ENCODE data around the gene GINS2.

GINS2 gene

DNA sequence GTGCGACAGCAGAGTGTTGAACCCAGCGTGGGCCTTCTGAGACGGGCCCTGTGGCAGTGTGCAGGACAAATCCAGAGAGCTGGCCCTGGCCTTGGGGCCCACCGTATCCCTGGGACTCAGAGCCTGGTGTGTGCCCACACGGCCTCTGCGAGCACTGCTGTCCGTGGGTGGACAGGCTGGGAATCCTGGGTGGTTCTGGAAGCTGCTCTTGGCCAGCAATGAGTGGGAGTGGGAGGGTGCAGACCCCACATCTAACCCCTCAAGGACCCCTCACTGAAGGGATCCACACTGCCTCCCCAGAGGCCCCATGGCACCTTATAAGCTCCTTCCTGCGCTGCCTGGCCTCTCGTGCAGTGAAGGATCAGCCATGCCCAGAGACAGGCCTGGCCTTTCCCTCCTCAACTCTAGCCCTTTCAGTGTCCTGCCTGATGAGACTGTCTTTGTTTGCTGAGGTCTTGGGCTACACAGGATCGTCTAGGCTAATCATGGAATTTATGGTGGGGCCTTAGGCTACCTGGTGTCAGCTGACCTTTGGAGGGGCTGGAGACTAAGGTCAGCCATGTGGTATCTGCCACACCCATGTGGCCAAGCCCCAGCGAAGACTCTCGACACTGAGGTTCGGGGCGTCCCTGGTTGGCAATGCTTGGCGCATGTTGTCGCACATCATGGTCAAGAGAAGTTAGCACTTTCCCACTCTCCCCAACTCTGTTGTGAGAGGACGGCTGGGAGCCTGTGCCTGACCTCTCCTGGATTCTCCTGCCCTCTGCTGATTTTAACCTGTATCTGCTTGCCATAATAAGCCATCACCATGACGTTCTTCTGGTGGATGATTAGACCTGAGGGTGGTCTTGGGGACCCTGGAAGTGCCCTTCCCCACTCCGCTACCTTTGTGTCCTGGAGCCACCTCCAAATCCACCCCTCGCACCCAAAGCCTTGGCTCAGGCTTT lies 16.4 kb upstream of the GINS2 start:
- H3K4me2 ChIP-seq: no peak overlapping the region
- H3K27ac ChIP-seq: no peak overlapping the region
- no peaks in the 10 kb centered on the region for H3K9me3 ChIP-seq (replicated peaks in 1 of 11)
- H3K36me3 ChIP-seq: peaks cover 0 to 23% (median 3%) of the 10 kb centered on the region in 11 experiments; a peak in 6 of 22 replicates
- peaks cover 0 to 5% (median 0%) of the 10 kb centered on the region in 10 experiments; a peak in 2 of 20 replicates for H3K4me1 ChIP-seq
- no peak overlapping the region for H3K4me3 ChIP-seq
- H3K9ac ChIP-seq: no peak overlapping the region
- no peaks in the 10 kb centered on the region for H3K27me3 ChIP-seq
- peaks cover 0 to 22% (median 0%) of the 10 kb centered on the region in 11 experiments; a peak in 2 of 22 replicates for H4K20me1 ChIP-seq
- no peak for TF ChIP-seq Cebpa-rat (IDR thresholded peaks at IDR 0.05)

DNA sequence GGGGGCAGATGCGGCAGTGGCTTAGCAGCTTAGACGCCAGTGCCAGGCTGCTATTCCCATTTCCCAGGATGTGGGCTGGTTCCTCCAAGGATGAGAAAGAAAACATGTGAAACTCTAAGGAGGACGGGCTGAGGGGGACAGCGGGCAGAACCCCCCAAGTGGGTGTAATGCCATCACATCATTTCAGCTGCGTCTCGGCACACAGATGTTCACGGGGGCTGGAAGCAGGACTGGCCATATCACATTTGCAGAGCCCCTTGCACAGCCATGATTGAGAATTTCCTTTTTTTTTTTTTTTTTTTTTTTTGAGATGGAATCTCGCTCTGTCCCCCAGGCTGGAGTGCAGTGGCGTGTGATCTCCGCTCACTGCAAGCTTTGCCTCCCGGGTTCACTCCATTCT lies 15.3 kb upstream of the GINS2 start:
- Histone ChIP-seq H3K9me3 (replicated peaks in 1 of 11) (no peaks in the 10 kb centered on the region), H3K27me3 (no peaks in the 10 kb centered on the region), H3K4me3 (no peak overlapping the region), H3K4me1 (peaks cover 0 to 7% (median 0%) of the 10 kb centered on the region in 10 experiments; a peak in 5 of 20 replicates), H3K9ac (no peak overlapping the region), H3K36me3 (peaks cover 0 to 16% (median 0%) of the 10 kb centered on the region in 11 experiments; a peak in 2 of 22 replicates), H4K20me1 (peaks cover 0 to 15% (median 0%) of the 10 kb centered on the region in 11 experiments; a peak in 2 of 22 replicates), H3K4me2 (no peak overlapping the region), H3K27ac (no peak overlapping the region)
- TF ChIP-seq Cebpa-rat (IDR thresholded peaks at IDR 0.05): no peak

DNA sequence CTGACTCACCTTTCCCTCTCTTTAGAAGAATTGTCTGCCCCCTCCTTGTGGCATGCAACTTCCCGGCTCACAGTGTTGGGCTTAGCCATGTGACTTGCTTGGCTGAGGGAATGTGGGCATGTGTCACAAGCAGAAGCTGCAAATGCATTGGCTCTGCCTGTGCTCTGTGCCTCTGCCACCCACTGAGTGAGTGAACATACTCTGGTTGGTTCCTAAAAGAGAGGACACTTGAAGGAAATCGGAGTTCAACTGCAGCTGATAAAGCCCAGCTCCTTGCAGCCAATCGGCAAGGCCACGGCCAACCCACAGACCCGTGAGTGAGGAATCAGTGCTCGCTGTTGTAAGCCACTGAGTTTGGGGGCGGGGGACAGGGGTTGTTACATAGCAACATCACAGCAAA lies 10.9 kb upstream of the GINS2 start:
- Histone ChIP-seq H3K4me3 (no peak overlapping the region), H4K20me1 (peaks cover 0 to 4% (median 0%) of the 10 kb centered on the region in 11 experiments; a peak in 3 of 22 replicates), H3K27me3 (no peaks in the 10 kb centered on the region), H3K9ac (no peak overlapping the region), H3K36me3 (no peaks in the 10 kb centered on the region), H3K4me2 (peak overlapping the region in 2 of 11 experiments; percentile 6 to 13; a peak in 1 of 22 replicates), H3K9me3 (replicated peaks in 1 of 11) (no peaks in the 10 kb centered on the region), H3K27ac (no peak overlapping the region), H3K4me1 (peaks cover 0 to 25% (median 16%) of the 10 kb centered on the region in 10 experiments; a peak in 15 of 20 replicates)
- TF ChIP-seq Cebpa-rat (IDR thresholded peaks at IDR 0.05): no peak

DNA sequence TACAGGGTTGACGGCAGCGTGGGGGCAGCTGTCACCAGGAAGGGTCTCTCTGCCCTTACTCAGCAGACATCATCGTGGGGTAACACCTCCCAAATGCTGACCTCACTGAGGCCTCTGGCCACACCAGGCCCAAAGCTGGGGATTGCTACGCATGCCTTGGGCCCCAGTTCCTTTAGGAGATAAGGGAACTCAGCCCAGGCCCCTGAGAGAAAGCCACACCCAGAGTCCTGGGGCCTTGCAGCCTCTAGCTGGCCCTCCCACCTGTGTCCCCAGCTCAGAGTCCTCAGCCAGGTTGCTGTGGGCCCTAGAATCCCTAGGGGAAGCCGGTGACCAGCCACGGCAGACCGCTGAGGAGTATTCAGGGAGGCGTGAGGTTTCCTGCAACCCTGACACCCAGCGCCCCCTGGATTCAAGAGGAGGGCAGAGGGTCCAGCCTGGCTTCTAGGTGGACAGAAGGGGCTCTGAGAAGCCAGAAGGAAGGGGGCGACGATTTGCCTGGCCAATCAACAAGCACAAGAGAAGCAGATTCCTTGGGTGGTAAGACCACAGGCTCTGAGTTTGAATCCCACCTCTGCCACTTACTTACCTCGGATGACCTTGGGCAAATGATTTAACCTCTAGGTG lies 10.3 kb upstream of the GINS2 start:
- H3K36me3 ChIP-seq: no peaks in the 10 kb centered on the region
- no peak overlapping the region for H3K4me3 ChIP-seq
- H3K4me2 ChIP-seq: 0 out of 22 replicates have a peak overlapping the region, but pooled peaks of 2 of the 11 experiments have one; percentile 6 to 13
- H4K20me1 ChIP-seq: peaks cover 0 to 4% (median 0%) of the 10 kb centered on the region in 11 experiments; a peak in 2 of 22 replicates
- H3K27ac ChIP-seq: no peak overlapping the region
- no peak for TF ChIP-seq Cebpa-rat (IDR thresholded peaks at IDR 0.05)
- H3K27me3 ChIP-seq: no peaks in the 10 kb centered on the region
- peaks cover 0 to 25% (median 16%) of the 10 kb centered on the region in 10 experiments; a peak in 15 of 20 replicates for H3K4me1 ChIP-seq
- H3K9me3 ChIP-seq (replicated peaks in 1 of 11): no peaks in the 10 kb centered on the region
- H3K9ac ChIP-seq: no peak overlapping the region

DNA sequence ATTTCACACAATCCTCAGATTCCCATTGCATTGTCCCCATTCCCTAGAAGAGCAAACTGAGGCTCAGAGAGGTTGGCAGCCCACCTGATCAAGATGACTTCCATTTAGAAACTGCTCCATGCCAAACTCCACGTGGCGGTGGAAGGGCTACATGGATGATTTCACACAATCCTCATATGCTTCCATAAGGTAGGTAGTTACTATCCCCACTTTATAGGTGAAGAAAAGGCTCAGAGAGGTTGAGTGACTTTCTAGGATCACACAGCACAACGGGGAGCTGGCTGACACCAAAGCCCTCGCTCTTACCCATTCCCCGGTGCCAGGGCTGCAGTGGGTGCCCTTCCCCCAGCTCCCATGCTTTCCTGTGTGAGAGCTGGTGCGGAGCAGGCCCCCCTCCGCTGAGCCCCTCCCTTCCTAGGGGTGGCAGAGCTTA lies 9.7 kb upstream of the GINS2 start:
- H3K9me3 ChIP-seq (replicated peaks in 1 of 11): no peaks in the 10 kb centered on the region
- H3K4me1 ChIP-seq: peaks cover 0 to 25% (median 16%) of the 10 kb centered on the region in 10 experiments; a peak in 15 of 20 replicates
- H3K4me3 ChIP-seq: no peak overlapping the region
- H3K36me3 ChIP-seq: no peaks in the 10 kb centered on the region
- H3K27me3 ChIP-seq: no peaks in the 10 kb centered on the region
- H3K9ac ChIP-seq: no peak overlapping the region
- TF ChIP-seq Cebpa-rat (IDR thresholded peaks at IDR 0.05): no peak
- H4K20me1 ChIP-seq: peaks cover 0 to 4% (median 0%) of the 10 kb centered on the region in 11 experiments; a peak in 2 of 22 replicates
- no peak overlapping the region for H3K27ac ChIP-seq
- H3K4me2 ChIP-seq: no peak overlapping the region

DNA sequence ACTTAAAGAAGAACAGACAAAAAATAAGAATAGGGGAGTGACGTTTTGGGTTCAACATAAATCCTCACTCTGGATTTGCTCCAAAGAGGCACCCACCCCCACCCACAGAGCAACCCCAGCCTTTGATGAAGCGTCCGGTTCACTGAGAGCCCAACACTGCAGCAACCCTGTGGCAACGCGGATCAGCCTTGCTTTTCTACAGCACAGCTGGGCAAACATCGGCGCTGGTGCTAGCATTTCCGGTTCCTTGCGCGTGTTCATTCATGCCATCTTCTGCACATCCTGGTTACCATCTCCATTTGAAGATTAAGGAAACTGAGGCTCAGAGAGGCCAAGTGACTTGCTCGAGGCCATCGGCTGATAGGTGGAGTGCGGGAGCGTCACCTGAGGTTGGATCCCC lies 8.7 kb upstream of the GINS2 start:
- peak overlapping the region in 5 of 11 experiments; percentile 1 to 32 (median 11); a peak in 3 of 22 replicates for H3K4me2 ChIP-seq
- H3K27me3 ChIP-seq: no peaks in the 10 kb centered on the region
- H3K9ac ChIP-seq: no peak overlapping the region
- H3K27ac ChIP-seq: no peak overlapping the region
- H4K20me1 ChIP-seq: peaks cover 0 to 4% (median 0%) of the 10 kb centered on the region in 11 experiments; a peak in 2 of 22 replicates
- H3K9me3 ChIP-seq (replicated peaks in 1 of 11): no peaks in the 10 kb centered on the region
- TF ChIP-seq Cebpa-rat (IDR thresholded peaks at IDR 0.05): no peak
- no peak overlapping the region for H3K4me3 ChIP-seq
- peaks cover 0 to 25% (median 16%) of the 10 kb centered on the region in 10 experiments; a peak in 15 of 20 replicates for H3K4me1 ChIP-seq
- H3K36me3 ChIP-seq: no peaks in the 10 kb centered on the region

DNA sequence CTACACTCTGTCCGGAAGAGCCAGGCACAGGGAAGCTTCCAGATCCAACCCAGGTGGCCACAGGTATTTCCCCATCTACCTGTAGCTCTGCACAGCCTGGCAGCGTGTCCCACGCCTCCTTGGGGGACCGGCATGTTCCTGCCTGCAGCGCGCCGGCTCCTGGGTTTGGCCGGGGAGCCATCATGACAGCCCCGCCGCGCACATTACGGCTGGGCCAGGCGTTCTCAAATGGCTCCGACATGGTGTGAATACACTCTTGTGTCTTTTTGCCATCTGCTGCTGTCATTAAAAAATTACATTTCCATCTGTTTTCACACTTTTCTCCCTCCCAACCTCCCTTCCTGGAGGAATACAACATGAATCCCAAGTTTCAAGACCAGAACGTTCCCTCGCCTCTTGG lies 8.0 kb upstream of the GINS2 start:
- Histone ChIP-seq H3K9me3 (replicated peaks in 1 of 11) (no peaks in the 10 kb centered on the region), H3K27me3 (no peaks in the 10 kb centered on the region), H3K9ac (no peak overlapping the region), H3K36me3 (no peaks in the 10 kb centered on the region), H3K4me2 (peak overlapping the region in 2 of 11 experiments; percentile 1 to 25; a peak in 1 of 22 replicates), H3K27ac (no peak overlapping the region), H4K20me1 (peaks cover 0 to 4% (median 0%) of the 10 kb centered on the region in 11 experiments; a peak in 3 of 22 replicates), H3K4me3 (no peak overlapping the region), H3K4me1 (peaks cover 0 to 25% (median 14%) of the 10 kb centered on the region in 10 experiments; a peak in 15 of 20 replicates)
- no peak for TF ChIP-seq Cebpa-rat (IDR thresholded peaks at IDR 0.05)

DNA sequence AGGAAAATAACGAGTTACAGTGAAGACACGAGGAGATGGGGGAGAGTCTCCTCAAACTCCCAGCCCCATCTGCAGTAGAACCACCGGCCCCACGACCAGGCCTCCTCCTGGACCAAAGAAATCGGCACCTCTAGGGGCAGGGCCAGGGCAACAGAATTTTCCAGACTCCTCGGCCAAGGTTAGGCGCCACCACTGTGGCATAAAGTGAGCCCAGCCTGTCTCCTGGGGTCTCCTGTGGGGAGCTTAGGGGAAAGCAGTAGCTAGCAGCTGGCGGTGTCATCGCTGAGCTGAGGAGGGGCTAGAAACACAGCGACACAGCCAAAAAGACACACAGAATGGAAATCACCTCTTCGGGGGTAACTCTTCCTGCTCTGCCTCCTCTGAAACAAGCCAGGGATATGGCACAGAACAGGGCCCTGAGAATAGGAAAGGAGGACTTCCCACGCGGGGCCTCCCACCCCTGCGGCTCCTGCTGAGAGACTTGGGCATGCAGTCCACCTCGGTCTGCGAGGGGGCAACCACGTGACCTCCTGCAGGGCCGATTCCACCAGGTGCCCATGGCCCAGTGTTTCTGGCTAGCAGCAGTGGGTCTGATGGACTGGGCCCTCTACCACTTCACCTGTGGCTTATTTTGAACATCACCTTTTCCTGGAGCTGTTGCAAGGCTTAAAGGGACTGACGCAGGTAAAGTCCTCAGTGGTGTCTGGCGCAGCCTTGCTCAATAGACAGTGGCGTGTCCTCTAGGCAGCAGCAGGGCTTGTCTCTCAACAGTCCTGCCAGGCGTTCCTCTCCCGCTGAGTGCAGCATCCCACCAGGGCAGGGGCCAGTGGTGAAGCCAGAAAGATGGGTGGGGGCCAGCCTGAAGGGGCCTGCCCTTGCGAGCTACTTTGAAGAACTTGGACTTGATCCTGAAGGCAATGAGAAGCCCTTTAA lies 6.7 kb upstream of the GINS2 start:
- Histone ChIP-seq H3K27me3 (no peaks in the 10 kb centered on the region), H3K27ac (no peak overlapping the region), H3K4me2 (peak overlapping the region in 5 of 11 experiments; percentile 16 to 37 (median 33); a peak in 9 of 22 replicates), H3K4me1 (peaks cover 0 to 25% (median 14%) of the 10 kb centered on the region in 10 experiments; a peak in 15 of 20 replicates), H3K9me3 (replicated peaks in 1 of 11) (no peaks in the 10 kb centered on the region), H3K4me3 (no peak overlapping the region), H3K9ac (peak overlapping the region in 2 of 11 experiments; percentile 11 to 50; a peak in 3 of 22 replicates), H3K36me3 (no peaks in the 10 kb centered on the region), H4K20me1 (peaks cover 0 to 4% (median 0%) of the 10 kb centered on the region in 11 experiments; a peak in 3 of 22 replicates)
- TF ChIP-seq Cebpa-rat (IDR thresholded peaks at IDR 0.05): no peak

All from BLaER1 treated with 17β-estradiol and CSF1 and Interleukin-3, amounts not matched to agents 10 nM and 100 nM (cell line).